RCC 7860 (cell line): ENCODE data around the gene RAB2B.

ENCODE experiments used
- DNase-seq: peaks from one replicate; pipeline ENCODE4 v3.0.0-alpha.2; 2015; ENCODE audit warnings: low spot score
- FAIRE-seq: peaks from 2 replicates; lab custom pipeline; 2012; peaks lifted over from hg19 to GRCh38; lab: Jason Lieb, UNC

The RAB2B gene

GRCh38 chr14:21476925-21477681 lies at the start of gene RAB2B, which contains the start of gene TOX4:
Gene RAB2B (minus strand): TSS chr14:21476959. CDS start chr14:21476872, 87 bp downstream.
Gene TOX4 (plus strand): TSS chr14:21477195. CDS start chr14:21477279, 84 bp downstream.
- DNase-seq (peak; percentile 90), FAIRE-seq (peak; percentile 67)

GRCh38 chr14:21525962-21526671 lies 49.4 kb upstream of the RAB2B start, which contains the start of gene SALL2:
Gene SALL2 (minus strand): TSS chr14:21526346. CDS start chr14:21526127, 219 bp downstream.
- no peak for FAIRE-seq
- DNase-seq: no peak

DNA sequence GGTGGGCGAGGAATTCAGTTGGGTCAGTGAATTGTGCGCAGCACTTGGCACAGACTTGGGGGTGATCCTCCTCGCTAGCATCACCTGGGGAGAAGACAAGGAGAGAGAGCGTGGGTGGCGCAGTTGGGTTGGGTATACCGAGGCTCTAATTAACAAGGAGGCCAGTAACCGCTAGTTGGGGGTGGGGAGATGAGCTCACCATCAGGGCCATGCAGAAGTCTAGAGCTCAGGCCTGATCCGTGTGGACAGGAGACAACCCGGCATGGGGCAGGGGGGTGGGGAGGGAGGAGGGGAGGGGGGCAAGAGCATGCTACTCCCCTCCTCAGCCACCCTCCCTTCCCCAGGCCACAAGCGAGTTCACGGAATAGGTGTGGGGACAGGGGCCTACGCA lies 48.8 kb upstream of the RAB2B start:
- DNase-seq: no peak
- FAIRE-seq: no peak

DNA sequence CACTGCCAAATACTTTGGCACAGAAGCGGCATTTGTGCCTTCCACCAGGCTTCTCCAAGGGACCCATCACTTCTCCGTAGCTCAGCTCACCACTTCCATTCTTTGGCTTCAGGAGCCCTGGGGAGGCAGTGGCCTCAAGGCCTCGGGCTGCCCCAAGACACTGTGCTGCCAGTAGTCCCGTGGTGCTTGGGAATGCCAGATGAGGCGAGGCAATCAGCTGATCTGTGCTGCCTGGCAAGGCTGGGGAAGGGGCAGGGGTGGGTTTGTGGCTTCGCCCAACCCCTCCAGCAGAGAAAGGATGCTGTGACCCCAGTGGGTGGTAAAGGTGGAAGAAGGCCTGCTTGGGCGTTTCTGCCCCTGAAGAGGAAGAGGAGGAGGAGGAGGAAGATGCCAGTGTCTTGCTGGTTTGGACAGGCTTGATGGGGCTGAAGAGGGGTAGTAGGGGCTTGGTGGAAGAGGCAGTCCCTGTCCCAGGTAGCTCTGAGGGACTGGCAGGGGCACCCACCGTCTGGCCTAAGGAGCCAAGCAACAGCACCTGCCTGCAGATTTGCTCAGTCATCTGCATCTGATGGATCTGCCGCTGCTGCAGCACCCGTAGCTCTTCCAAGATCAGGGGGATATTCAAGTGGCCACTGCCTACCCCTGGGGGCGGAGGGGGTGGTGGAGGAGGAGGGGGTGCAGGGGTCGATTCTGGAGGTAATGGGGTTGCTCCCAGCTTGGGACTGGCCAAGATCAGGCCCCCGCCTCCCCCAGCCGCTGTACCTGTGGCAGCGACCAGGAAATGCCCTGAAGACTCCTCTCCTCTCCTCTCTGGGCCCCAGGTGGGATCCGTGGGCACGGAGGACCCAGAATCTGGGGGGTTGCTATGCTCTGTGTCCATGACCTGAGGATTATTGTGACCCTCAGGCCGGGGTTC lies 48.1 kb upstream of the RAB2B start:
- FAIRE-seq: no peak

GRCh38 chr14:21523203-21523602 lies 46.4 kb upstream of the RAB2B start:
- DNase-seq (no peak), FAIRE-seq (no peak)

More for the DNA sequence above, 48.1 kb upstream of the RAB2B start:
- DNase-seq: no peak

DNA sequence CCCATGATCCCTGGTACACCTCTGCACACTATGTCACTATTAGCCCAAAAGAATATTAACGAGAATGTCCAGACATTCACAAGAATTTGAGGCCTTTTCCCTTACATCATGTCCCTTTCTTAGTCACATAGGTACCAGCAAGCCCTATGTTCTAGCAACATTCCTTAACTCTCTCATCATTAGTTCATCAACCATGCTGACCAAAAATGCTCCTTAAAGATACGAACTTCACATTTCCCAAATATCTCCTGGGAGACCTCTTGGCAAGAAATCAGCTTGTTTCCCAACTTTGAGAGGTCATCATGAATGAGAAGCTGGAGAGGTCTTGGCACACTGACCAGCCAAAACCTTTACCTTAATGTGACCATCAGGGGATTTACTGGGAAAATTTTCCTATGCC lies 44.7 kb upstream of the RAB2B start:
- FAIRE-seq (no peak), DNase-seq (no peak)

DNA sequence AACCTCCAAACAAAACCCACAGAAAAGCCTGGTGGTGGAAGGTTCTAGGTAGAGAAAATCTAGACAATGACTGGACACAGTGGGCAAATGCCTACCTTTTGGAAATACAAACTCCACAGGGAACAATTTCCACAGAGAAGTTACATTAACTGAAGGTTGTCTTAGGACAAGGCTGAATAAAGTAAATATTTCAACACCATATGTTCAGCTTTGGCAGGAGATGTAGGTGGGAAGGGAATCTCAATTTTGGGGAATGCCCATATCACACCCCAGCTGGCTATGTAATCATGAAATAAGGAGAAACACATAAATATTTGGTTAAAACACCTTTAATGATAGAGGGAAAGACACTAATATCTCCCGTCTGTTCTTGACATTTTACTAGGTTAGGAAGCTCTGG lies 44.0 kb upstream of the RAB2B start:
- DNase-seq: no peak
- FAIRE-seq: no peak

DNA sequence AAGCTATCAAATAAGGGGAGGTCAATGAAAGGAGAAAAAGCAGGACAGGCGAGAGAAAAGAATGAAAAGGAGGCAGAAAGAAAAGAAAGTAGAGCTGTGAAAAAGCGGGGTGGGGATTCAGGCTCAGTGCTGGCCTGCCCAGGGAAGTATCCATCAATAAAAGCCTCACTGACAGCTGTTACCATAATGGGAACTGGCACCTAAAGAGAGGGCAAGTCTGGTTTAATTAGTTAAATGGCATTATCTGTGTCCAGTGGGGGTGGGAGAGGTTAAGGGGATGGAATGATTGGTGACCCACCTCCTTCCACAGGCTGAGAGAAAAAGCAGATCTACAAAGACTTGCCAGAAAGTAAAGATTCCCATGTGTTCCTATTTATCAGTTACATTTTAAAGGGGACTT lies 42.0 kb upstream of the RAB2B start:
- DNase-seq: no peak
- no peak for FAIRE-seq

DNA sequence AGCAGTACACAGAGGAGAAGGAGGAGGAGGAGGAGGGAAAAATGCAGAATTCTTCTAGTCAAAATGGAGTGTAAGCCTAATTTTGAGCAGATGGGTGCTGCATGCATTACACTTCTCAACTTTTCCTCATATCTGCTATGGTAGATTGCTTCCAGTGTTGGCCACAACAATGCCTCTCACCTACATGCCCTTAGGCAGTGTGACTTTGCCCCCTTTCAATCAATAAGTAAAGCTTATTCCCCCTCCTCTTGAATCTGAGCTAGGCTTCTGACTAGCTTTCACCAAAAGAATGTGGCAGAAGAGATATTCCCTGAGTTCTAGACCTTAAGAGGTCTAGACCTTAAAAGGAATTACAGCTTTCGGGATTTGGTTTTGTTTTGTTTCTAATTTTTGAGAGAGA lies 37.6 kb upstream of the RAB2B start:
- FAIRE-seq (no peak), DNase-seq (no peak)

- peak; percentile 92 for DNase-seq
- FAIRE-seq: peak; percentile 61
These were observed 34.2 kb upstream of the RAB2B start, which contains the start of gene METTL3 for GRCh38 chr14:21510735-21511657. Gene METTL3 (minus strand): TSS chr14:21511340. CDS start chr14:21511223, 117 bp downstream.

GRCh38 chr14:21509432-21510143 lies 32.8 kb upstream of the RAB2B start:
- FAIRE-seq: no peak
- no peak for DNase-seq

- DNase-seq: no peak
- no peak for FAIRE-seq
These were observed 29.8 kb upstream of the RAB2B start for GRCh38 chr14:21506557-21506956.

GRCh38 chr14:21505012-21505553 lies 28.3 kb upstream of the RAB2B start:
- DNase-seq (no peak), FAIRE-seq (no peak)

- DNase-seq (no peak), FAIRE-seq (no peak)
These were observed 26.6 kb upstream of the RAB2B start for GRCh38 chr14:21503376-21503775.

GRCh38 chr14:21501568-21501967 lies 24.8 kb upstream of the RAB2B start:
- DNase-seq (no peak), FAIRE-seq (no peak)

GRCh38 chr14:21498540-21499526 lies 22.1 kb upstream of the RAB2B start:
- FAIRE-seq (no peak), DNase-seq (no peak)

DNA sequence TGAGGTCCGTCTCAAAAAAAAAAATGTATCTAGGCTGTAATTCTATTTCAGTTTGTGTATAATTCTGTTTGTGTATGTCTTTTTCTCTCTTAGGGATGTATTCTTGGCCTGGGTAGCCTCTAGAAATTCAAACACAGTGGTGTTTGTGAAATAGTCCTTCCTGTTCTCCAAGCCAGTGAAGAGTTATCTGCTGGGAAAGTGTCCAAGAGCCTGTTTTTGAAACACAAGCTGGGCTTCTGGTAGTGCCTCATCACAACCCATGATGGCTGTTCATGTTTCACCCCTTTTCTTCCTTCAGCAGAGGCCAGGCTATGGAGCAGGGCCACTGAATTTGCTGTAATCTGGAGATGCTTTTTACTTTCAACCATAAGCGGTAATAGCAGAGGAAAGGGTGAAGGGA lies 19.7 kb upstream of the RAB2B start:
- no peak for FAIRE-seq
- no peak for DNase-seq
